Loucy (cell line): Measurements from ENCODE around the gene MBD4.

Experiments
- H2AFZ ChIP-seq: fragments of 200-600 bp; sonication (generic); 2 replicates; pipeline ENCODE4 v1.6.0; 2016; ENCODE audit warnings: antibody characterized with exemption, mild to moderate bottlenecking, low read length, moderate library complexity
- H3F3A ChIP-seq: fragments of 200-600 bp; 2 replicates; pipeline ENCODE4 v1.6.0; 2016; ENCODE audit warnings: antibody characterized with exemption, low read depth, mild to moderate bottlenecking
- H3K27me3 ChIP-seq: fragments of 200-600 bp; sonication (generic); 2 replicates; pipeline ENCODE4 v1.6.1; 2014; ENCODE audit warnings: low read length, mild to moderate bottlenecking; ENCODE audit not compliant: insufficient read depth, poor library complexity, severe bottlenecking
- H3K36me3 ChIP-seq: fragments of 200-600 bp; sonication (generic); 2 replicates; pipeline ENCODE4 v1.6.1; 2016; ENCODE audit warnings: low read length; ENCODE audit not compliant: insufficient read depth
- H3K4me1 ChIP-seq: fragments of 200-600 bp; sonication (generic); 2 replicates; pipeline ENCODE4 v1.5.1; 2014; ENCODE audit warnings: low read length, mild to moderate bottlenecking; ENCODE audit not compliant: insufficient read depth, poor library complexity, severe bottlenecking
- H3K4me2 ChIP-seq: fragments of 200-600 bp; sonication (generic); 2 replicates; pipeline ENCODE4 v1.6.0; 2014; ENCODE audit warnings: antibody characterized with exemption, low read length, low read depth, mild to moderate bottlenecking; ENCODE audit not compliant: poor library complexity, severe bottlenecking
- H3K4me3 ChIP-seq: fragments of 200-600 bp; sonication (generic); 2 replicates; pipeline ENCODE4 v1.5.1; 2014; ENCODE audit warnings: low read length, mild to moderate bottlenecking, mixed read lengths; ENCODE audit not compliant: poor library complexity, severe bottlenecking
- H3K79me2 ChIP-seq: fragments of 200-600 bp; sonication (generic); 2 replicates; pipeline ENCODE4 v1.6.1; 2014; ENCODE audit warnings: low read length; ENCODE audit not compliant: insufficient read depth
- H3K9ac ChIP-seq: fragments of 200-600 bp; sonication (generic); 2 replicates; pipeline ENCODE4 v1.6.0; 2014; ENCODE audit warnings: mild to moderate bottlenecking, low read depth, low read length, moderate library complexity; ENCODE audit not compliant: poor library complexity, severe bottlenecking
- H3K9me2 ChIP-seq: fragments of 200-600 bp; sonication (generic); replicated peaks from 2 replicates; pipeline ENCODE4 v1.6.1; 2016; ENCODE audit warnings: low read depth, low read length, mixed read lengths
- H3K9me3 ChIP-seq: fragments of 200-600 bp; sonication (generic); 2 replicates; pipeline ENCODE4 v1.6.1; 2014; ENCODE audit warnings: mild to moderate bottlenecking, antibody characterized with exemption, low read length, low read depth; ENCODE audit not compliant: insufficient read depth
- H4K20me1 ChIP-seq: fragments of 200-600 bp; sonication (generic); 2 replicates; pipeline ENCODE4 v1.6.0; 2014; ENCODE audit warnings: antibody characterized with exemption, low read length, mild to moderate bottlenecking; ENCODE audit not compliant: insufficient read depth, poor library complexity, severe bottlenecking
- EZH2phosphoT487 ChIP-seq: fragments of 200-600 bp; IDR thresholded peaks from 2 replicates; pipeline ENCODE4 v1.6.1; 2018; ENCODE audit warnings: antibody characterized with exemption, mild to moderate bottlenecking, moderate library complexity, borderline replicate concordance
- TF ChIP-seq, protein P1 (sequence below): fragments of 200-600 bp; sonication (generic); conservative IDR thresholded peaks from 2 replicates; pipeline ENCODE4 v1.5.1; 2014; ENCODE audit warnings: mild to moderate bottlenecking, antibody characterized with exemption, low read length

The MBD4 gene

DNA sequence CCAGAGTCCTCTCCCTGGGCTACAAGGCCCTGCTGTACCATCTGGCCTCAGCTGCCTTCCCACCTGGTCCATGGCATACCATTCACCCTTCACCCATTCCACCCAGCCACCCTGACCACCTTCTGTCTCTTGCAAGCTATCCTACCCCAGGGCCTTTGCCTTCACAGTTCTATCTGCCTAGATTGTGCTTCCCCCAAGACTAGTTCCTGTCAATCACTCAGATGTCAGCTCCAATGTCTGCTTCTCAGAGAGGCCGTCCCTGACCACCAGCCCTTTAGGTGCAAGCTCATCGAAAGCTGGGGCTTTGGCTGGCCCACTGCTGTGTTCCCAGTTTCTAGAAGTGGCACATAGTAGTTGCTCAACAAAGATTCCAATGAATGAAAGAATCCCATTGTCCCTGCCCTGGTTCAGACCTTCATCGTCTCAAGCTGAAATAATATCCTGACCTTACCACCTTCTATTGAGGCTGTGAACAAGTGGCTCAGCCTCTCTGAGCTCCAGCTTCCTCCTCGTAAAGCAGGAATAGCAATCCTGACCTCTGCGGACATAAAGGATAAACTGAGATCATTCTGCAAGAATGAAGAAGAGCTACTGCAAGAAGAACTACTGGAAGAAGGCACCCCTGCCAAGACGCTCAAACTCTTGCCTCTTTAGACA is 27.1 kb downstream of the MBD4 start:
- Histone ChIP-seq H3K4me1 (no peaks in the 10 kb centered on the region), H3K36me3 (no peaks in the 10 kb centered on the region), H3K4me2 (no peak overlapping the region), H4K20me1 (no peaks in the 10 kb centered on the region), H3K4me3 (no peak overlapping the region), H3K9me2 (no peaks in the 10 kb centered on the region), H3F3A (no peaks in the 10 kb centered on the region), H3K9ac (no peak overlapping the region), H3K79me2 (no peaks in the 10 kb centered on the region), H3K9me3 (no peaks in the 10 kb centered on the region), H3K27me3 (no peaks in the 10 kb centered on the region), H2AFZ (no peak overlapping the region)
- TF ChIP-seq, protein P1, sequence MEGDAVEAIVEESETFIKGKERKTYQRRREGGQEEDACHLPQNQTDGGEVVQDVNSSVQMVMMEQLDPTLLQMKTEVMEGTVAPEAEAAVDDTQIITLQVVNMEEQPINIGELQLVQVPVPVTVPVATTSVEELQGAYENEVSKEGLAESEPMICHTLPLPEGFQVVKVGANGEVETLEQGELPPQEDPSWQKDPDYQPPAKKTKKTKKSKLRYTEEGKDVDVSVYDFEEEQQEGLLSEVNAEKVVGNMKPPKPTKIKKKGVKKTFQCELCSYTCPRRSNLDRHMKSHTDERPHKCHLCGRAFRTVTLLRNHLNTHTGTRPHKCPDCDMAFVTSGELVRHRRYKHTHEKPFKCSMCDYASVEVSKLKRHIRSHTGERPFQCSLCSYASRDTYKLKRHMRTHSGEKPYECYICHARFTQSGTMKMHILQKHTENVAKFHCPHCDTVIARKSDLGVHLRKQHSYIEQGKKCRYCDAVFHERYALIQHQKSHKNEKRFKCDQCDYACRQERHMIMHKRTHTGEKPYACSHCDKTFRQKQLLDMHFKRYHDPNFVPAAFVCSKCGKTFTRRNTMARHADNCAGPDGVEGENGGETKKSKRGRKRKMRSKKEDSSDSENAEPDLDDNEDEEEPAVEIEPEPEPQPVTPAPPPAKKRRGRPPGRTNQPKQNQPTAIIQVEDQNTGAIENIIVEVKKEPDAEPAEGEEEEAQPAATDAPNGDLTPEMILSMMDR = no peak
- TF ChIP-seq EZH2phosphoT487 = no peak

DNA sequence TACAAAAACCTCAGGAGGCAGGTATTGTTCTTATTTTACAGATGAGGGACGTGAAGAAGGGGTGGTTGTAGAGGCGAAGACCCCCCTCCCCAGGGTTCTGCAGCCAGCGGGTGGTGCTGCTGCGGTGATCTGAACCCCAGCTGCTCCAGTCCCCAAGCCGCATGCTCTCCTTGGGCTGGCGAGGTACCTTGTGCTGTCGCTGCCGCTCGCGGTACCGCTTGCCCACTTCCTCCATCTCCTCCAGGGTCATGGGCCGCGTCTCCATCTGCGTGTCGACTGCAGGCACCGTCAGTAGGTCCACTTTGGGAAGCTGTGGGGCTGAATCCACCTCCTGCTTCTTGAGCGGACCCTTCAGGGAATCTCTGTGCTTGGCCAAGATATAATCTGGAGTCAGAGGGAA is 28.8 kb downstream of the MBD4 start:
- no peak overlapping the region for H3K4me2 ChIP-seq
- no peaks in the 10 kb centered on the region for H3K4me1 ChIP-seq
- H3K9me3 ChIP-seq = no peaks in the 10 kb centered on the region
- no peak overlapping the region for H3K9ac ChIP-seq
- TF ChIP-seq EZH2phosphoT487 = no peak
- no peak overlapping the region for H2AFZ ChIP-seq
- no peaks in the 10 kb centered on the region for H3K79me2 ChIP-seq
- H3F3A ChIP-seq = no peaks in the 10 kb centered on the region
- no peaks in the 10 kb centered on the region for H4K20me1 ChIP-seq
- H3K9me2 ChIP-seq = no peaks in the 10 kb centered on the region
- no peaks in the 10 kb centered on the region for H3K36me3 ChIP-seq
- no peak overlapping the region for H3K4me3 ChIP-seq
- H3K27me3 ChIP-seq = no peaks in the 10 kb centered on the region

DNA sequence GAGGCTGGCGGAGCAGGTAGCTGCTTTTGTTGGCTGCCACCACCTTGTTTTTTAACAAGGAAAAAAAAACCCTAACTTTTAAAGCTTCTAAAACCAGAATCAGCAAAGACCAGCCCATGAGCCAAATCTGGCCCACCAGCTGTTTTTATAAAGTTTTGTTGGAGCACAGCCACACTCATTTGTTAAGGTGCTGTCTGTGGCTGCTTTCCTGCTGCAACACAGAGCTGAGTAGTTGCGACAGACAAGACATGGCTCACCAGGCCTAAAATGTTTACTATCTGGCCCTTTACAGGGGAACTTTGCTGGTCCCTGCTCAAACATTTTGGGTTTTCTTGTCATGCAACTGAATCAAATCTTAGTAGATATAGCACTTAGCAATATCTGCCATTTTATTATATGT is 30.2 kb downstream of the MBD4 start:
- Histone ChIP-seq H2AFZ (no peak overlapping the region), H3K9me3 (no peaks in the 10 kb centered on the region), H3K36me3 (no peaks in the 10 kb centered on the region), H3K4me1 (no peaks in the 10 kb centered on the region), H3K9me2 (no peaks in the 10 kb centered on the region), H3K9ac (no peak overlapping the region), H3K4me2 (no peak overlapping the region), H4K20me1 (no peaks in the 10 kb centered on the region), H3F3A (no peaks in the 10 kb centered on the region), H3K79me2 (no peaks in the 10 kb centered on the region), H3K27me3 (no peaks in the 10 kb centered on the region), H3K4me3 (no peak overlapping the region)
- TF ChIP-seq EZH2phosphoT487 = no peak
- TF ChIP-seq, protein P1 = no peak

DNA sequence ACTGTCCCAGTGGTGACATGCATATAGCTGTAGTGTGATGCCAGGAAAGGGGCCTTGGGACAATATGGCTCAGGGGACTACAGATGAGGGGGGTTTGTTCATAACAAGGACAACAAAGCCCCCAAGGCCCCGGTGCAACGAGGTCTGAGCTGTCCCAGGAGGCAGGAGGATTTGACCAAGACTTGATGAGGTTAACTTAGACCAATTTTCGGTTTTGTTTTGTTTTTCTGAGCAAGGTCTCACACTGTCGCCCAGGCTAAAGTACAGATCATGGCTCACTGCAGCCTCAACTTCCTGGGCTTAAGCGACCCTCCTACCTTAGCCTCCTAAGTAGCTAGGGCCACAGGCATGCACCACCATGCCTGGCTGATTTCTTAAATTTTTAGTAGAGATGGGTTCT is 35.1 kb downstream of the MBD4 start:
- no peak overlapping the region for H3K4me2 ChIP-seq
- H3K4me1 ChIP-seq = peaks cover 3% of the 10 kb centered on the region
- TF ChIP-seq EZH2phosphoT487 = no peak
- no peaks in the 10 kb centered on the region for H3K79me2 ChIP-seq
- H3K9me2 ChIP-seq = no peaks in the 10 kb centered on the region
- no peak overlapping the region for H2AFZ ChIP-seq
- no peak overlapping the region for H3K9ac ChIP-seq
- H4K20me1 ChIP-seq = no peaks in the 10 kb centered on the region
- H3K4me3 ChIP-seq = no peak overlapping the region
- H3K9me3 ChIP-seq = no peaks in the 10 kb centered on the region
- no peaks in the 10 kb centered on the region for H3K27me3 ChIP-seq
- no peaks in the 10 kb centered on the region for H3F3A ChIP-seq
- no peaks in the 10 kb centered on the region for H3K36me3 ChIP-seq
